Measurements from ENCODE around the gene SMIM20. TPM values are rescaled to one million over a fixed set of nuclear protein-coding genes. Genes with fewer than 3 reads are reported as not detected.
A peak's percentile ranks its signal among the peaks of the same experiment; 100 is the strongest.

SMIM20 gene
- total RNA-seq, 2 experiments from 2014 or later, result 7.2 to 9.1 TPM

GRCh38 chr4:25878676-25879075 is 35.3 kb upstream of the SMIM20 start:
- intact Hi-C loops (cut with DNase I, micrococcal nuclease), result no loop called here
- ATAC-seq (ENCODE audit: poor library complexity) (no peak), DNase-seq (peak in 1 of 14 experiments; percentile 26)

GRCh38 chr4:25879091-25879584 is 34.9 kb upstream of the SMIM20 start:
- ATAC-seq (ENCODE audit: poor library complexity), result no peak
- no peaks in the 10 kb centered on the region for H3K36me3 Mint-ChIP-seq (ENCODE audit: low read depth)
- Histone ChIP-seq H3K9me3 (ENCODE audit: control insufficient read depth in 1 of 2, insufficient read depth in 1 of 2, low read length in 2 of 2) (no peaks in the 10 kb centered on the region), H3K27me3 (ENCODE audit: control insufficient read depth in 1 of 2, insufficient read depth in 2 of 2, low read length in 2 of 2) (no peaks in the 10 kb centered on the region), H3K27ac (ENCODE audit: low read depth in 1 of 2, low read length in 2 of 2) (no peak overlapping the region), H3K4me3 (ENCODE audit: low read length) (no peak overlapping the region), H3K36me3 (ENCODE audit: insufficient read depth, low read length) (no peaks in the 10 kb centered on the region), H3K4me1 (ENCODE audit: insufficient read depth, low read length) (no peaks in the 10 kb centered on the region)
- intact Hi-C loops (cut with DNase I, micrococcal nuclease), result no loop called here
- no peak for TF ChIP-seq CTCF (IDR thresholded peaks at IDR 0.05)
- POLR2A ChIA-PET, result no interaction called here
- CTCF ChIA-PET, result no interaction called here
- no peaks in the 10 kb centered on the region for H3K4me1 Mint-ChIP-seq (ENCODE audit: low read depth)
- no peak overlapping the region for H3K4me3 Mint-ChIP-seq
- H3K27ac Mint-ChIP-seq, result no peak overlapping the region
- no peak for DNase-seq
- no peaks in the 10 kb centered on the region for H3K9me3 Mint-ChIP-seq
- peaks cover 4% of the 10 kb centered on the region for H3K27me3 Mint-ChIP-seq

More at GRCh38 chr4:25878676-25879075, 35.3 kb upstream of the SMIM20 start:
- POLR2A ChIA-PET, result no interaction called here
- no peaks in the 10 kb centered on the region for H3K36me3 Mint-ChIP-seq (ENCODE audit: low read depth)
- TF ChIP-seq CTCF (IDR thresholded peaks at IDR 0.05), result no peak
- H3K27me3 Mint-ChIP-seq, result peaks cover 4% of the 10 kb centered on the region
- Histone ChIP-seq H3K27ac (ENCODE audit: low read depth in 1 of 2, low read length in 2 of 2) (no peak overlapping the region), H3K4me3 (ENCODE audit: low read length) (no peak overlapping the region), H3K9me3 (ENCODE audit: control insufficient read depth in 1 of 2, insufficient read depth in 1 of 2, low read length in 2 of 2) (no peaks in the 10 kb centered on the region), H3K4me1 (ENCODE audit: insufficient read depth, low read length) (no peaks in the 10 kb centered on the region), H3K36me3 (ENCODE audit: insufficient read depth, low read length) (no peaks in the 10 kb centered on the region), H3K27me3 (ENCODE audit: control insufficient read depth in 1 of 2, insufficient read depth in 2 of 2, low read length in 2 of 2) (no peaks in the 10 kb centered on the region)
- no peak overlapping the region for H3K27ac Mint-ChIP-seq
- no peaks in the 10 kb centered on the region for H3K9me3 Mint-ChIP-seq
- no peaks in the 10 kb centered on the region for H3K4me1 Mint-ChIP-seq (ENCODE audit: low read depth)
- CTCF ChIA-PET, result no interaction called here
- H3K4me3 Mint-ChIP-seq, result no peak overlapping the region

GRCh38 chr4:25879587-25879986 is 34.4 kb upstream of the SMIM20 start:
- H3K4me3 ChIP-seq (ENCODE audit: low read length), result no peak overlapping the region
- no peak overlapping the region for H3K27ac ChIP-seq (ENCODE audit: low read depth in 1 of 2, low read length in 2 of 2)
- no peak for ATAC-seq (ENCODE audit: poor library complexity)
- H3K36me3 ChIP-seq (ENCODE audit: insufficient read depth, low read length), result no peaks in the 10 kb centered on the region
- Mint-ChIP-seq H3K27ac (no peak overlapping the region), H3K27me3 (peaks cover 4% of the 10 kb centered on the region), H3K9me3 (no peaks in the 10 kb centered on the region), H3K4me3 (no peak overlapping the region), H3K4me1 (ENCODE audit: low read depth) (no peaks in the 10 kb centered on the region), H3K36me3 (ENCODE audit: low read depth) (no peaks in the 10 kb centered on the region)
- H3K4me1 ChIP-seq (ENCODE audit: insufficient read depth, low read length), result no peaks in the 10 kb centered on the region
- DNase-seq, result no peak
- H3K9me3 ChIP-seq (ENCODE audit: control insufficient read depth in 1 of 2, insufficient read depth in 1 of 2, low read length in 2 of 2), result no peaks in the 10 kb centered on the region
- ChIA-PET POLR2A (no interaction called here), CTCF (no interaction called here)
- intact Hi-C loops (cut with DNase I, micrococcal nuclease), result no loop called here
- no peak for TF ChIP-seq CTCF (IDR thresholded peaks at IDR 0.05)
- H3K27me3 ChIP-seq (ENCODE audit: control insufficient read depth in 1 of 2, insufficient read depth in 2 of 2, low read length in 2 of 2), result no peaks in the 10 kb centered on the region

Data from CD4-positive, alpha-beta T cell (primary cell).